DND-41 (cell line): ENCODE data around the gene HOXC10.

Experiments
- ATAC-seq: fragments of 200-7000 bp; cut with Tn5 transposase; 3 replicates; pipeline ENCODE4 v1.9.1; 2021; ENCODE audit warnings: low read depth; ENCODE audit not compliant: insufficient read depth
- DNase-seq: peaks from one replicate; pipeline ENCODE4 v3.0.0-alpha.2; 2020
- H2AFZ ChIP-seq: 2 replicates; pipeline ENCODE4 v1.6.0; 2012; ENCODE audit warnings: low read depth, low read length
- H3K27ac ChIP-seq: 2 replicates; pipeline ENCODE4 v1.5.1; 2012; ENCODE audit warnings: low read length, inconsistent platforms
- H3K27me3 ChIP-seq: fragments of 200-600 bp; sonication (generic); 2 replicates; pipeline ENCODE4 v1.6.0; 2012; ENCODE audit warnings: low read length, mild to moderate bottlenecking, inconsistent platforms; ENCODE audit not compliant: insufficient read depth, poor library complexity
- H3K36me3 ChIP-seq: 2 replicates; pipeline ENCODE4 v1.5.1; 2012; ENCODE audit warnings: low read length, inconsistent platforms; ENCODE audit not compliant: insufficient read depth
- H3K4me1 ChIP-seq: 2 replicates; pipeline ENCODE4 v1.5.1; 2012; ENCODE audit warnings: mild to moderate bottlenecking, low read length; ENCODE audit not compliant: insufficient read depth
- H3K4me2 ChIP-seq: 2 replicates; pipeline ENCODE4 v1.6.0; 2012; ENCODE audit warnings: mild to moderate bottlenecking, moderate library complexity, low read length, inconsistent platforms; ENCODE audit not compliant: insufficient read depth
- H3K4me3 ChIP-seq, 2 experiments: fragments of 200-600 bp in 1 of 2; shearing (Covaris generic) in 1 of 2; 2 replicates each; pipeline ENCODE4 v1.5.1; 2012 to 2016; ENCODE audit warnings: inconsistent platforms in 2 of 2, low read length in 2 of 2, mild to moderate bottlenecking in 2 of 2, low read depth in 1 of 2, moderate library complexity in 1 of 2
- H3K79me2 ChIP-seq: 2 replicates; pipeline ENCODE4 v1.6.0; 2012; ENCODE audit warnings: low read length, inconsistent platforms; ENCODE audit not compliant: insufficient read depth
- H3K9ac ChIP-seq: 2 replicates; pipeline ENCODE4 v1.6.0; 2012; ENCODE audit warnings: low read depth, mild to moderate bottlenecking, inconsistent platforms, low read length, moderate library complexity
- H3K9me3 ChIP-seq: 2 replicates; pipeline ENCODE4 v1.5.1; 2012; ENCODE audit warnings: low read length, moderate library complexity, mild to moderate bottlenecking, inconsistent platforms; ENCODE audit not compliant: insufficient read depth, severe bottlenecking
- H4K20me1 ChIP-seq: 2 replicates; pipeline ENCODE4 v1.6.0; 2012; ENCODE audit warnings: low read length; ENCODE audit not compliant: insufficient read depth
- EZH2 ChIP-seq: IDR thresholded peaks from 3 replicates; pipeline ENCODE4 v1.6.1; 2012; ENCODE audit warnings: borderline replicate concordance, low read depth, mild to moderate bottlenecking, moderate library complexity, low read length, inconsistent platforms; ENCODE audit not compliant: severe bottlenecking
- TF ChIP-seq, protein P1 (sequence below): IDR thresholded peaks from 2 replicates; pipeline ENCODE4 v1.5.1; 2012; ENCODE audit warnings: borderline replicate concordance, low read length, moderate library complexity, mild to moderate bottlenecking; ENCODE audit not compliant: poor library complexity, severe bottlenecking; ENCODE audit errors: extremely low read depth

HOXC10 gene

DNA sequence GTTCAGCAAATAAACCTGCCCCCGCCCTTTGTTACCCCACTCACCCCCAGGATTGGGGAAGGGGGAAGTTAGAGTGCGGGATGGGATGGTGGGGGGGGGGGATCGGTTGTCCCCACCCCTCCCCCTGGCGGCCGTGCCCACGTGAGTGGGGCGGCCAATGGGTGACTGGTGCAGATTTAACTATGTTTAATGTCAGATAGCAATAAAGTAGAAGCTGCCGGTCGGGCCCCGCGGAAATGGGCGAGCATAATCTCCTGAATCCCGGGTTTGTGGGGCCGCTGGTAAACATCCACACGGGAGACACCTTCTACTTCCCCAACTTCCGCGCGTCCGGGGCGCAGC, 30.3 kb upstream of the HOXC10 start, which contains the start of gene HOXC12:
TSS of gene HOXC12 (plus strand) at position 210 of the 342 bp plus-strand sequence. CDS start at position 237, 27 bp downstream.
- no peak within 1 kb of the TSS for H2AFZ ChIP-seq
- no peak within 1 kb of the TSS for H3K4me2 ChIP-seq
- no peaks in the 10 kb centered on the region for H3K36me3 ChIP-seq
- no peak for ATAC-seq
- TF ChIP-seq EZH2 = no peak
- TF ChIP-seq, protein P1, sequence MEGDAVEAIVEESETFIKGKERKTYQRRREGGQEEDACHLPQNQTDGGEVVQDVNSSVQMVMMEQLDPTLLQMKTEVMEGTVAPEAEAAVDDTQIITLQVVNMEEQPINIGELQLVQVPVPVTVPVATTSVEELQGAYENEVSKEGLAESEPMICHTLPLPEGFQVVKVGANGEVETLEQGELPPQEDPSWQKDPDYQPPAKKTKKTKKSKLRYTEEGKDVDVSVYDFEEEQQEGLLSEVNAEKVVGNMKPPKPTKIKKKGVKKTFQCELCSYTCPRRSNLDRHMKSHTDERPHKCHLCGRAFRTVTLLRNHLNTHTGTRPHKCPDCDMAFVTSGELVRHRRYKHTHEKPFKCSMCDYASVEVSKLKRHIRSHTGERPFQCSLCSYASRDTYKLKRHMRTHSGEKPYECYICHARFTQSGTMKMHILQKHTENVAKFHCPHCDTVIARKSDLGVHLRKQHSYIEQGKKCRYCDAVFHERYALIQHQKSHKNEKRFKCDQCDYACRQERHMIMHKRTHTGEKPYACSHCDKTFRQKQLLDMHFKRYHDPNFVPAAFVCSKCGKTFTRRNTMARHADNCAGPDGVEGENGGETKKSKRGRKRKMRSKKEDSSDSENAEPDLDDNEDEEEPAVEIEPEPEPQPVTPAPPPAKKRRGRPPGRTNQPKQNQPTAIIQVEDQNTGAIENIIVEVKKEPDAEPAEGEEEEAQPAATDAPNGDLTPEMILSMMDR = no peak
- H3K27me3 ChIP-seq = peaks cover 68% of the 10 kb centered on the region
- H3K27ac ChIP-seq = no peak within 1 kb of the TSS
- H3K4me3 ChIP-seq = no peak within 1 kb of the TSS
- H3K9ac ChIP-seq = no peak within 1 kb of the TSS
- H4K20me1 ChIP-seq = no peaks in the 10 kb centered on the region
- H3K79me2 ChIP-seq = no peaks in the 10 kb centered on the region
- no peaks in the 10 kb centered on the region for H3K9me3 ChIP-seq
- no peaks in the 10 kb centered on the region for H3K4me1 ChIP-seq
- no peak for DNase-seq

DNA sequence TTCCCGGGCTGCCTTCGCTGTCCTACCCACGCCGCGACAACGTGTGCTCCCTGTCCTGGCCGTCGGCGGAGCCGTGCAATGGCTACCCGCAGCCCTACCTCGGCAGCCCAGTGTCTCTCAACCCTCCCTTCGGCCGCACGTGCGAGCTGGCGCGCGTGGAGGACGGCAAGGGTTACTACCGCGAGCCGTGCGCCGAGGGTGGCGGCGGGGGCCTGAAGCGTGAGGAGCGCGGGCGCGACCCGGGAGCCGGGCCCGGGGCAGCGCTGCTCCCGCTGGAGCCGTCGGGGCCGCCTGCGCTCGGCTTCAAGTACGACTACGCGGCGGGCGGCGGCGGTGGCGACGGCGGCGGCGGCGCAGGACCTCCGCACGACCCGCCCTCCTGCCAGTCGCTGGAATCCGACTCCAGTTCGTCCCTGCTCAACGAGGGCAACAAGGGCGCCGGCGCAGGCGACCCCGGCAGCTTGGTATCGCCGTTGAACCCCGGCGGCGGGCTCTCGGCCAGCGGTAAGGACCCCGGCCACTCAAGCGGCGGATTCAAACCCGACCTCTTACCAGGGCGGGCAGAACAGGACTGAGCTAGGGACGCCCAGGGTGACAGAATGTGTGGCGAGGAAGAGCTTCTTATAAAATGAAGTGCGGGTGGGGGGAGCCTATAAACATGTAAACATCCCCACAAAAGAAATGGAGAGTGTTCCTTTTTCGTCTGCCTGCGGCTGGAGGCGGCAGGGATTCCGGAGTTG, 29.7 kb upstream of the HOXC10 start:
- Histone ChIP-seq H3K27me3 (peaks cover 67% of the 10 kb centered on the region), H3K9me3 (no peaks in the 10 kb centered on the region), H3K9ac (no peak overlapping the region), H3K4me3 (no peak overlapping the region), H3K36me3 (no peaks in the 10 kb centered on the region), H3K4me2 (no peak overlapping the region), H2AFZ (no peak overlapping the region), H3K27ac (no peak overlapping the region), H4K20me1 (no peaks in the 10 kb centered on the region), H3K4me1 (no peaks in the 10 kb centered on the region), H3K79me2 (no peaks in the 10 kb centered on the region)
- no peak for ATAC-seq
- no peak for DNase-seq
- TF ChIP-seq, protein P1 = no peak
- no peak for TF ChIP-seq EZH2

DNA sequence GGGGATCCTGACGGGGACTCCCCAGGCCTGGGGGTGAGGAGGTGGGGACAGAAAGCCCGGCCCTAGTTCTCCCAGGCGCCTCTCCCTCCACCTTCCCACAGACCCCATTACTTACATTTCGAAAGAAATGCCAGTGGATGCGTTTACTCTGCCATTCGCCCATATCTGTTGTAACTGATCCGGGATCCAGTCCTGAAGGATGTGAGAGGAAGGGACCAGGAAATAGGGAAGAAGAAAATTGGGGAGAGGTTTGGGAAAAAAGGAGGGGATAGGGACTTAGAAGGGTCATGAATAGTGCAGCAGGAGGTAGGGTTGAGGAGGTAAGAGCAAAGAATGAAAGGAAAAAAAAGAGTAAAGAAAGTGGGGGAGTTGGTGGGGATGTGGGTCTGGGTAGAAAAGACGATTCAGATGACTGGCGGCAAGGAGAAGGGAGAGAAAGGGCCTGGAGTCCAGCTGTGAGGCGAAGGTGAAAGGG, 29.1 kb upstream of the HOXC10 start:
- H3K79me2 ChIP-seq = no peaks in the 10 kb centered on the region
- H3K27me3 ChIP-seq = peaks cover 64% of the 10 kb centered on the region
- H2AFZ ChIP-seq = no peak overlapping the region
- ATAC-seq (no peak), DNase-seq (no peak)
- no peak overlapping the region for H3K27ac ChIP-seq
- H3K9ac ChIP-seq = no peak overlapping the region
- no peaks in the 10 kb centered on the region for H3K9me3 ChIP-seq
- no peaks in the 10 kb centered on the region for H3K36me3 ChIP-seq
- no peak overlapping the region for H3K4me3 ChIP-seq
- H4K20me1 ChIP-seq = no peaks in the 10 kb centered on the region
- H3K4me2 ChIP-seq = no peak overlapping the region
- no peaks in the 10 kb centered on the region for H3K4me1 ChIP-seq
- TF ChIP-seq, protein P1 = no peak
- no peak for TF ChIP-seq EZH2
